ENCODE data around the gene ZNF211. TPM values are rescaled to one million over a fixed set of nuclear protein-coding genes. Genes with fewer than 3 reads are reported as not detected.

Gene ZNF211
- total and polyA plus RNA-seq, 2 donors from 2014 or later: 9.1 to 19.6 TPM

DNA sequence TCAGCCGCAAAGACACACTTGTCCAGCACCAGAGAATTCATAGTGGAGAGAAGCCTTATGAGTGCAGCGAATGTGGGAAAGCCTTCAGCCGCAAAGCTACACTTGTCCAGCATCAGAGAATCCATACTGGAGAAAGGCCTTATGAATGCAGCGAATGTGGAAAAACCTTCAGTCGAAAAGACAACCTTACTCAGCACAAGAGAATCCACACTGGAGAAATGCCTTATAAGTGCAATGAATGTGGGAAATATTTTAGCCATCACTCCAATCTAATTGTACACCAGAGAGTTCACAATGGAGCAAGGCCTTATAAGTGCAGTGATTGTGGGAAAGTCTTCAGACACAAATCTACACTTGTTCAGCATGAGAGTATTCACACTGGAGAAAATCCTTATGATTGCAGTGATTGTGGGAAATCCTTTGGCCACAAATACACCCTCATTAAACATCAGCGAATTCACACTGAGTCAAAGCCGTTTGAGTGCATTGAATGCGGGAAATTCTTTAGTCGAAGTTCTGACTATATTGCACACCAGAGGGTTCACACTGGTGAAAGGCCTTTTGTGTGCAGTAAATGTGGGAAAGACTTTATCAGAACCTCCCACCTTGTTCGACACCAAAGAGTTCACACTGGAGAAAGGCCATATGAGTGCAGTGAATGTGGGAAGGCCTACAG, 12.2 kb upstream of the ZNF211 start:
- H3K9me3 ChIP-seq (ENCODE audit: control insufficient read depth in 2 of 3, insufficient read depth in 1 of 3, low read length in 3 of 3): peaks cover 39 to 99% (median 59%) of the 10 kb centered on the region in 3 donors
- H3K36me3 ChIP-seq (ENCODE audit: control insufficient read depth in 2 of 3, insufficient read depth in 3 of 3, low read length in 3 of 3): peaks cover 57 to 81% (median 65%) of the 10 kb centered on the region in 3 donors
- H3K27me3 ChIP-seq (ENCODE audit: control insufficient read depth, insufficient read depth, low read length): no peaks in the 10 kb centered on the region
- intact Hi-C loops (cut with DNase I): no loop called here
- no peak overlapping the region for H3K27ac ChIP-seq (ENCODE audit: low read depth in 2 of 2, low read length in 2 of 2)
- TF ChIP-seq, protein P1, sequence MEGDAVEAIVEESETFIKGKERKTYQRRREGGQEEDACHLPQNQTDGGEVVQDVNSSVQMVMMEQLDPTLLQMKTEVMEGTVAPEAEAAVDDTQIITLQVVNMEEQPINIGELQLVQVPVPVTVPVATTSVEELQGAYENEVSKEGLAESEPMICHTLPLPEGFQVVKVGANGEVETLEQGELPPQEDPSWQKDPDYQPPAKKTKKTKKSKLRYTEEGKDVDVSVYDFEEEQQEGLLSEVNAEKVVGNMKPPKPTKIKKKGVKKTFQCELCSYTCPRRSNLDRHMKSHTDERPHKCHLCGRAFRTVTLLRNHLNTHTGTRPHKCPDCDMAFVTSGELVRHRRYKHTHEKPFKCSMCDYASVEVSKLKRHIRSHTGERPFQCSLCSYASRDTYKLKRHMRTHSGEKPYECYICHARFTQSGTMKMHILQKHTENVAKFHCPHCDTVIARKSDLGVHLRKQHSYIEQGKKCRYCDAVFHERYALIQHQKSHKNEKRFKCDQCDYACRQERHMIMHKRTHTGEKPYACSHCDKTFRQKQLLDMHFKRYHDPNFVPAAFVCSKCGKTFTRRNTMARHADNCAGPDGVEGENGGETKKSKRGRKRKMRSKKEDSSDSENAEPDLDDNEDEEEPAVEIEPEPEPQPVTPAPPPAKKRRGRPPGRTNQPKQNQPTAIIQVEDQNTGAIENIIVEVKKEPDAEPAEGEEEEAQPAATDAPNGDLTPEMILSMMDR (IDR thresholded peaks at IDR 0.05; ENCODE audit: borderline replicate concordance, extremely low read depth, insufficient read depth): no peak
- H3K4me3 ChIP-seq (ENCODE audit: low read length in 3 of 3): peak overlapping the region in 2 of 3 donors; percentile 28 to 30
- no peak overlapping the region for H3K9ac ChIP-seq (ENCODE audit: low read length in 3 of 3)
- no peaks in the 10 kb centered on the region for H3K4me1 ChIP-seq (ENCODE audit: control insufficient read depth in 2 of 3, insufficient read depth in 2 of 3, low read depth in 1 of 3, low read length in 3 of 3)
- peak in 1 of 5 donors; percentile 19 for DNase-seq
- no peak for FAIRE-seq

DNA sequence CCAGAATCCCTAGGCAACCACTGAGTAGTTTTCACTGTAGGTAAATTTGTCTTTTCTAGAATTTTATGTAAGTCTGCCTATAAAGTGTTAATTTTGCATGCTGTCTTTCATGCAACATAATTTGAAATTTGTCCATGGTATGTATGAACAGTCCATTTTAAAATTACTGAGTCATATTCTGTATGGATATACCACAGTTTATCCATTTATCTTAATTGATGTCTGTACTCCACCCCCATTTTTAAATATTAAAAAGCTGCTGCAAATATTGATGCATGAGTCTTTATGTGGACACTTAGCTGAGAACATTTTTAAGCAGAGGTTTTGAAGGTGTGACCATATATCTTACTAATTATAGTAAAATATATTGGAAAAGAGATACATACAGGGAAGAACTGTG, 9.9 kb upstream of the ZNF211 start:
- FAIRE-seq (no peak), DNase-seq (no peak)
- intact Hi-C loops (cut with DNase I): no loop called here
- Histone ChIP-seq H3K9ac (ENCODE audit: low read length in 3 of 3) (no peak overlapping the region), H3K36me3 (ENCODE audit: control insufficient read depth in 2 of 3, insufficient read depth in 3 of 3, low read length in 3 of 3) (peaks cover 37 to 58% (median 44%) of the 10 kb centered on the region in 3 donors), H3K4me3 (ENCODE audit: low read length in 3 of 3) (no peak overlapping the region), H3K9me3 (ENCODE audit: control insufficient read depth in 2 of 3, insufficient read depth in 1 of 3, low read length in 3 of 3) (peaks cover 28 to 88% (median 44%) of the 10 kb centered on the region in 3 donors), H3K27ac (ENCODE audit: low read depth in 2 of 2, low read length in 2 of 2) (no peak overlapping the region), H3K27me3 (ENCODE audit: control insufficient read depth, insufficient read depth, low read length) (no peaks in the 10 kb centered on the region), H3K4me1 (ENCODE audit: control insufficient read depth in 2 of 3, insufficient read depth in 2 of 3, low read depth in 1 of 3, low read length in 3 of 3) (no peaks in the 10 kb centered on the region)
- TF ChIP-seq, protein P1 (IDR thresholded peaks at IDR 0.05; ENCODE audit: borderline replicate concordance, extremely low read depth, insufficient read depth): no peak

DNA sequence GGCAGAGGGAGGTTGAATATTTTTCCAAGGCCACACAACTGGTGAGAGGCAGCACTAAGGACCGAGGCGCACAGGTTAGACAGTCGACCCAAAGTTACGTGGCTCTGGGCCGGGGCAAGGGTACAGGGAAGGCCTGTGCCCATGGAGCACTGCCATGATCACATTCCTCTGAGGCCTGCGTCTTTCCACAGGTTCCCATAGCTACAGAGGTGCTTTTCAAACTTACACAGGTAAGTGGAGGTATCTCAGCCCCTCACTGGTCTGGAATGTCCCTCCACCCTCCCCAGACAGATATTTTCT, 814 bp downstream of the ZNF211 start:
- H3K27ac ChIP-seq (ENCODE audit: low read depth in 2 of 2, low read length in 2 of 2): no peak overlapping the region
- H3K9me3 ChIP-seq (ENCODE audit: control insufficient read depth in 2 of 3, insufficient read depth in 1 of 3, low read length in 3 of 3): peaks cover 10 to 27% (median 13%) of the 10 kb centered on the region in 3 donors
- TF ChIP-seq, protein P1 (IDR thresholded peaks at IDR 0.05; ENCODE audit: borderline replicate concordance, extremely low read depth, insufficient read depth): no peak
- DNase-seq (peak in 1 of 5 donors; percentile 69), FAIRE-seq (no peak)
- H3K4me3 ChIP-seq (ENCODE audit: low read length in 3 of 3): peak overlapping the region; percentile 73 to 95 (median 89)
- no peaks in the 10 kb centered on the region for H3K27me3 ChIP-seq (ENCODE audit: control insufficient read depth, insufficient read depth, low read length)
- intact Hi-C loops (cut with DNase I): no loop called here
- H3K4me1 ChIP-seq (ENCODE audit: control insufficient read depth in 2 of 3, insufficient read depth in 2 of 3, low read depth in 1 of 3, low read length in 3 of 3): peaks cover 0 to 8% (median 7%) of the 10 kb centered on the region in 3 donors
- peak overlapping the region; percentile 73 to 84 (median 77) for H3K9ac ChIP-seq (ENCODE audit: low read length in 3 of 3)
- peaks cover 9 to 24% (median 22%) of the 10 kb centered on the region in 3 donors for H3K36me3 ChIP-seq (ENCODE audit: control insufficient read depth in 2 of 3, insufficient read depth in 3 of 3, low read length in 3 of 3)

Data from kidney (tissue), 14 donors.